ENCODE measurements around the gene IGSF10.
"Not testable (repeated sequence)": the region's sequence is repeated elsewhere in the genome, so short reads cannot be mapped to it uniquely, and the experiment has no call there.

The IGSF10 gene, protein sequence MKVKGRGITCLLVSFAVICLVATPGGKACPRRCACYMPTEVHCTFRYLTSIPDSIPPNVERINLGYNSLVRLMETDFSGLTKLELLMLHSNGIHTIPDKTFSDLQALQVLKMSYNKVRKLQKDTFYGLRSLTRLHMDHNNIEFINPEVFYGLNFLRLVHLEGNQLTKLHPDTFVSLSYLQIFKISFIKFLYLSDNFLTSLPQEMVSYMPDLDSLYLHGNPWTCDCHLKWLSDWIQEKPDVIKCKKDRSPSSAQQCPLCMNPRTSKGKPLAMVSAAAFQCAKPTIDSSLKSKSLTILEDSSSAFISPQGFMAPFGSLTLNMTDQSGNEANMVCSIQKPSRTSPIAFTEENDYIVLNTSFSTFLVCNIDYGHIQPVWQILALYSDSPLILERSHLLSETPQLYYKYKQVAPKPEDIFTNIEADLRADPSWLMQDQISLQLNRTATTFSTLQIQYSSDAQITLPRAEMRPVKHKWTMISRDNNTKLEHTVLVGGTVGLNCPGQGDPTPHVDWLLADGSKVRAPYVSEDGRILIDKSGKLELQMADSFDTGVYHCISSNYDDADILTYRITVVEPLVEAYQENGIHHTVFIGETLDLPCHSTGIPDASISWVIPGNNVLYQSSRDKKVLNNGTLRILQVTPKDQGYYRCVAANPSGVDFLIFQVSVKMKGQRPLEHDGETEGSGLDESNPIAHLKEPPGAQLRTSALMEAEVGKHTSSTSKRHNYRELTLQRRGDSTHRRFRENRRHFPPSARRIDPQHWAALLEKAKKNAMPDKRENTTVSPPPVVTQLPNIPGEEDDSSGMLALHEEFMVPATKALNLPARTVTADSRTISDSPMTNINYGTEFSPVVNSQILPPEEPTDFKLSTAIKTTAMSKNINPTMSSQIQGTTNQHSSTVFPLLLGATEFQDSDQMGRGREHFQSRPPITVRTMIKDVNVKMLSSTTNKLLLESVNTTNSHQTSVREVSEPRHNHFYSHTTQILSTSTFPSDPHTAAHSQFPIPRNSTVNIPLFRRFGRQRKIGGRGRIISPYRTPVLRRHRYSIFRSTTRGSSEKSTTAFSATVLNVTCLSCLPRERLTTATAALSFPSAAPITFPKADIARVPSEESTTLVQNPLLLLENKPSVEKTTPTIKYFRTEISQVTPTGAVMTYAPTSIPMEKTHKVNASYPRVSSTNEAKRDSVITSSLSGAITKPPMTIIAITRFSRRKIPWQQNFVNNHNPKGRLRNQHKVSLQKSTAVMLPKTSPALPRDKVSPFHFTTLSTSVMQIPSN (N-terminal part only)

GRCh38 chr3:151460774-151461450 lies at the start of gene IGSF10:
Gene IGSF10 (minus strand): TSS chr3:151461061. CDS start chr3:151458709, 2,352 bp downstream.
- DNase-seq: no peak

- DNase-seq: not testable (repeated sequence)
These were observed 48.7 kb upstream of the IGSF10 start for GRCh38 chr3:151509468-151510135.

DNA sequence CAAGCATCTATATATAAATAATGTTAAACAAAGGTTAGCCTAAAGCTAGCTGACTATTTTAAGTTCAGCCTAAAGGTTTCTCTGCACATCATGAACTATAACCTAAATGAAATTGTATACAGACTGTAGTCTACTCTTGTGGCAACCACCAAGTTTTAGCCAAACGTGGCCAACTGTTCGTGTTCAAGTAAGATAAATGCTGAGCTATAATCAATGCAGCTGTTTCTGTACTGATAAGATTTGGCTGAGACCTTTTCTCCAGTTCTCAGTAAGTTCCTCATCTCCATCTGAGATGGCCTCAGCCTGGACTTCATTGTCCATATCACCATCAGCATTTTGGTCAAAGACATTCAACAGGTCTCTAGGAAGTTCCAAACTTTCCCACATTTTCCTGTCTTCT lies 43.7 kb upstream of the IGSF10 start:
- DNase-seq: no peak

- no peak for DNase-seq
These were observed 42.2 kb upstream of the IGSF10 start for GRCh38 chr3:151503074-151503473.

- DNase-seq: no peak
These were observed 41.2 kb upstream of the IGSF10 start for GRCh38 chr3:151501923-151502632.

DNA sequence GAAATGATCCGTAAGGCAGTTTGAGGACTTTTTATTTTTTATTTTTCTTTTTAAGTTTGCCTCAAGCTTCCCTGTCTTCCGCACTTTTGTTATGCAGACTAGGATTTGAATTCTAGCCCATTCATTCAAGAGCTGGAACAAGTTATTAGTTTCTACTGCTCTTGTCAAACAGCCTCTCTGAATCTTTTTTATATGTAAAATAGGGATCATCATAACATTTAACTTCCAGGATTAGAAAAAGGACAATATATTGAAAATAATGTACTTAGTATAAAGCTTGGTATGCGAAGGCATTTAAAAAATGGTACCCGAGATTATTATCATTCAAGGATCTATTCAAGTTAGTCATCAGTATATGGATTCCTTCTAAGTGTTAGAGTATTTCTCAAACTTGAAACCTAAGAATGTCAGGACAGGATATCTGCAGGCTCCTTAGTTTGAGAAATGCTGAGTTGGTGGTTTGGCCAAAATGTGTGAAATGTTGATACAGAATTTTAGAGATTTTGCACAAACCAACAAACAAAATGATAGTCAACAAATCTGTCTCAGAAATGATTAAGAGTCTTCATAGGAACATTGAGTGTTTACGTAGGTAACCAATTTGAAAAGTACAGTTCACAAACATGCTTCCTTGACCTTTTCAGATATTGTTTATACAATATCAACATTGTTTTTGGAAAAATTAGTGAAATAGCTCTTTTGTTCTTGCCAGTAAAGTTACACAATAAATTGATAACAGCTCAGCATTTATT lies 40.5 kb upstream of the IGSF10 start:
- DNase-seq: no peak

- no peak for DNase-seq
These were observed 38.3 kb upstream of the IGSF10 start for GRCh38 chr3:151499168-151499567.

DNA sequence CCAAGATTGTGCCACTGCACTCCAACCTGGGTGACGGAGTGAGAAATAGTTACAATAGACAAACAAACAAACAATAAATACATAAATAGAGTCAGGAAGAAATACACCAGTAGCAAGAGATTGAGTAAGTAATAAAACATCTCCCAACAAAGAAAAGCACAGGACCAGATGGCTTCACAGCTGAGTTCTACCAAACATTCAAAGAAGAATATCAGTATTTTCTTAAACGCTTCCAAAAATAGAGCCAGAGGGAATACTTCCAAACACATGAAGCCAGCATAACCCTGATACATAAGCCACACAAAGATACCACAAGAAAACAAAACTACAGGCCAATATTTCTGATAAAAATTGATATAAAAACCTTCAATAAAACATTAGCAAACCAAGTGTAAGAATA lies 30.7 kb upstream of the IGSF10 start:
- DNase-seq: no peak

- not testable (repeated sequence) for DNase-seq
These were observed 27.0 kb upstream of the IGSF10 start for GRCh38 chr3:151487833-151488232.

GRCh38 chr3:151483961-151484520 lies 23.2 kb upstream of the IGSF10 start:
- no peak for DNase-seq

DNA sequence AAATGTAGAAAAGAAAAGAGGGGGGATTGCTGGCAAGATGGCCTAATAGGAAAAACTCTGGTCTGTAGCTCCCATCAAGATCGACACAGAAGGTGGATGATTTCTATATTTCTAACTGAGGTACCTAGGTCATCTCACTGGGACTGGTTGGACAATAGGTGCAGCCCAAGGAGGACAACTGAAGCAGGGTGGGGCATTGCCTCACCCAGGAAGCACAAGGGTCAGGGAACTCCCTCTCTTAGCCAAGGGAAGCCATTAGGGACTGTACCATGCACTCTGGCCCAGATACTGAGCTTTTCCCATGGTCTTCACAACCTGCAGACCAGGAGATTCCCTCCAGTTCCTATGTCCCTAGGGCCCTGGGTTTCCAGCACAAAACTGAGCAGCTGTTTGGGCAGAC lies 22.6 kb upstream of the IGSF10 start:
- DNase-seq: no peak

- DNase-seq: no peak
These were observed 19.6 kb upstream of the IGSF10 start for GRCh38 chr3:151480492-151480891.

DNA sequence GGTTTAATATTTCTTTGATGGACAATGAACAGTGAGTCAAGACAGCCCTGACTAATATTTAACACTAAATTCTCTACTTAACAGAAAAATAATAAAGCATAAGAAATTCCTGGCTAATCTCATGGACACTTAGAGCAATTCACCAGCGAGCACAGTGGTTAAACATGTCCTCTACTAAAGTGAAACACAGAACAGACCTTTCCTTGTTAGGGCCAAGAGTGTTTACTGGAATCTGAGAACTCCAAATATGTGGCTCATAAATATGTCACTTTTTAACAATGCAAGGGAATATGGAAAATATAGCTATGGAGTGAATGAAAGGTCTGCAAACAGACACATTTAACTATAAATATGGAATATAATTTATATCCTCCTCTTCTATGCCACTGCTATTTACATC lies 18.6 kb upstream of the IGSF10 start:
- DNase-seq: no peak

DNA sequence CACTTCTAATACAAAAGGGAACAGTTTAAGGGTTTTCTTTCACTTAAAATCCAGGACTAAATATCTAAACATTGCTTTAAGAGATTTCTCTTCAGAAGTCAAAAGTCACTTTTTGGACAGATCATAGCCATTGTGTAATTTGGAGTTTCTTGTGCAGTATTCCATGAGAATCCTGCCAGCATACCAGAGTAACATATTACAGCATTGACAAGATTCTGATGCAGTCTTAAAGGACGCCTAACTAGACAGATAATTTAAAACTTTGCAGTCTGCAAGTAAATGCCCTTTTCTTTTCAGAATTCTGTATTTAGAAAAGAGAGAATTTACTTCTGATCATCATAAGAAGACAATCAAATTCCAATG lies 17.5 kb upstream of the IGSF10 start:
- DNase-seq: no peak

GRCh38 chr3:151477591-151478334 lies 16.9 kb upstream of the IGSF10 start:
- no peak for DNase-seq

DNA sequence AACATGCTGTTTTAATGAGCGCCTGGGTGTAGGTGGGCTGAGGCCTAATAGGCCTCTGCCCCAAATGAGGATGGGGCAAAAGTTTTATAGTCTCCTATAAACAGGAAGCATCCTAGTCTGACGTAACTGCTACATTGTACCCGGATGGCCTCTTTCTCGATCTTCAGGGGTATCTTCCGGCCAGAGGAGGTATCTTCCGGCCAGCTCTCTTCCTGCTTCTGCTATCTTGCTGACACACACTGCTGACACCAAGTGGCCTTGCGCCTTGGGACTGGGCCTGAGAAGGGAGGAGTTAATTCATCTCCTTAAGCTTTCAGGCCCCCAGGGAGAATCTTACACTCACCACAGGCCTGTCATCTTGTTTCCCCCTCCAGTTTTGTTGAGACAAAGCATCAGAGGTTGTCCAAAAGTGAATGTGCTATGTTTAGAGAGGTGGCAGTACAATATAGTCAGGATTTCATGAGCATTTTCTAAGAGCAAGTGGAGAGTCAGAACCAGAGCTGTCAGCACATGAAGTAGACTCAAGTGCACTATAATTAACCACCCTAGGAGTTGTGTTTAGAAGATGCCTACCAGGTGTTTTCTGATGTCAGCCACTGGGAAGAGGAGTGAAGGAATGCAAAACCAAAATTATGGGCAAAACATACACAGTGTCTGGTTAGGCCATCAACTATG lies 15.6 kb upstream of the IGSF10 start:
- no peak for DNase-seq

- DNase-seq: peak in 1 of 4 experiments; percentile 2
These were observed 7.5 kb upstream of the IGSF10 start for GRCh38 chr3:151468284-151468917.

DNA sequence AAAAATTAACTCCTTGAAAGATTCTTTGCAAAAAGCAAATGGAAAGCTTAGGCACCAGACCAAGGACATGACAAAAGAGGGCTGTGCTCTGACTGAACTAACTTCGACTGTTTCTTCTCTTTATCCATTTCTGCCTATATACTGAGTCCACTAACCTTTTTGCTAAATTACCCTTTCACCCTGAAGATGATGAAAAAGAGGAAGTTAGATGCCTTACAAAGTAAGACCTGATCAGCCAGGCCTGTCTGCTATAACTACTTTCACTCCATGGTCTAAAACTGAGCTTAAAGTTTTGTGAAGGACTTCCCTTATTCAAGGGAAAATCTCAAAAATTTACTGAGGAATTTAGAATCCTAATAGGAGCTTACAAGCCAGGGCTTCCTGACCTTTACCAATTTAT lies 6.2 kb upstream of the IGSF10 start:
- DNase-seq: no peak

All from activated CD4-positive, CD25-positive, alpha-beta regulatory T cell (primary cell).